ENCODE measurements around the gene OR51E2.

DNA sequence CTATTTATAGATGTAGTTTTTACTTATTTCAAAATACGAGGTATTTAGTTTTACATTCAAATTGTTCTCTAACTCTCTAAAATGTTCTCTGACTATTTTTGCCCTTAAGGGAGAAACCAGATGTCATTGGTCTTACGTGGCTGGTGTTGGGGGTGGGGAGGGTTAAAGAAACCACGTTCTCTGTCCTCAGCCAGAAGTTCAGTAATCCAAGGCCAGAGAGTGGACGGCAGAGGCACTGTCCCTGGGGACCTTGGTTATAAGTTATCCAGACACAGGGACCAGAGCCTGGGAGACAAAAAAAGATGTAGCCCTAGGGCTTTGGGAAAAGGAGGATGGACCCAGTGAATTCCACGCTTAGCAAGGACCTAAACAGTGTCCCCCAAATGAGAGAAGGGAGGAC is 54.6 kb downstream of the OR51E2 start:
- TF ChIP-seq POLR2AphosphoS5 (IDR thresholded peaks at IDR 0.05; ENCODE audit: low read depth, low read length): no peak
- TF ChIP-seq FOXP2 (optimal IDR thresholded peaks at IDR 0.05; ENCODE audit: borderline replicate concordance, extremely low read depth, extremely low read length, insufficient read depth): no peak
- no peak for TF ChIP-seq TAF1 (IDR thresholded peaks at IDR 0.05; ENCODE audit: borderline replicate concordance, insufficient read depth, low read length)
- TF ChIP-seq, protein P1, sequence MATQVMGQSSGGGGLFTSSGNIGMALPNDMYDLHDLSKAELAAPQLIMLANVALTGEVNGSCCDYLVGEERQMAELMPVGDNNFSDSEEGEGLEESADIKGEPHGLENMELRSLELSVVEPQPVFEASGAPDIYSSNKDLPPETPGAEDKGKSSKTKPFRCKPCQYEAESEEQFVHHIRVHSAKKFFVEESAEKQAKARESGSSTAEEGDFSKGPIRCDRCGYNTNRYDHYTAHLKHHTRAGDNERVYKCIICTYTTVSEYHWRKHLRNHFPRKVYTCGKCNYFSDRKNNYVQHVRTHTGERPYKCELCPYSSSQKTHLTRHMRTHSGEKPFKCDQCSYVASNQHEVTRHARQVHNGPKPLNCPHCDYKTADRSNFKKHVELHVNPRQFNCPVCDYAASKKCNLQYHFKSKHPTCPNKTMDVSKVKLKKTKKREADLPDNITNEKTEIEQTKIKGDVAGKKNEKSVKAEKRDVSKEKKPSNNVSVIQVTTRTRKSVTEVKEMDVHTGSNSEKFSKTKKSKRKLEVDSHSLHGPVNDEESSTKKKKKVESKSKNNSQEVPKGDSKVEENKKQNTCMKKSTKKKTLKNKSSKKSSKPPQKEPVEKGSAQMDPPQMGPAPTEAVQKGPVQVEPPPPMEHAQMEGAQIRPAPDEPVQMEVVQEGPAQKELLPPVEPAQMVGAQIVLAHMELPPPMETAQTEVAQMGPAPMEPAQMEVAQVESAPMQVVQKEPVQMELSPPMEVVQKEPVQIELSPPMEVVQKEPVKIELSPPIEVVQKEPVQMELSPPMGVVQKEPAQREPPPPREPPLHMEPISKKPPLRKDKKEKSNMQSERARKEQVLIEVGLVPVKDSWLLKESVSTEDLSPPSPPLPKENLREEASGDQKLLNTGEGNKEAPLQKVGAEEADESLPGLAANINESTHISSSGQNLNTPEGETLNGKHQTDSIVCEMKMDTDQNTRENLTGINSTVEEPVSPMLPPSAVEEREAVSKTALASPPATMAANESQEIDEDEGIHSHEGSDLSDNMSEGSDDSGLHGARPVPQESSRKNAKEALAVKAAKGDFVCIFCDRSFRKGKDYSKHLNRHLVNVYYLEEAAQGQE (IDR thresholded peaks at IDR 0.05; ENCODE audit: insufficient read depth in 1 of 2, low read depth in 2 of 2, low read length in 2 of 2): no peak
- no peak for TF ChIP-seq SIN3A (IDR thresholded peaks at IDR 0.05; ENCODE audit: borderline replicate concordance, insufficient read depth, low read length)
